ENCODE data around the gene MECP2.

MECP2 gene

DNA sequence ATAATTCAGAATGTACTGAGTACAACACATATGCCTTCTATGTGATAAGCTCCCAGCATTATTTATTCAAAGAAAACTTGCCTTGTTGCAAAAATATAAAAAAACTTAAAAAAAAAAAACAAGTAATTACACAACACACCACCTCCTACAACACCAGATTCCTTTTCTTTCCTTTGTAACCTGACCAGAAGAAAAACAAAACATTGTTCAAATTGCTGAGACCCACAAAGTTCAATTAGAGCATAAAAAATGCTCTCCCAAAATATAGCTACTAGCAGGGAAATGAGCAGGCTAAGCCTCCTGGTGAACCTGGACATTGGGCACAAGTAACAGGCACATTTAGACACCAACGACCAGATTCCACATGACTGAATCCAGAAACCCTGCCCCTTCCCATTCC lies 38.3 kb downstream of the MECP2 start:
- TF ChIP-seq, protein P1, sequence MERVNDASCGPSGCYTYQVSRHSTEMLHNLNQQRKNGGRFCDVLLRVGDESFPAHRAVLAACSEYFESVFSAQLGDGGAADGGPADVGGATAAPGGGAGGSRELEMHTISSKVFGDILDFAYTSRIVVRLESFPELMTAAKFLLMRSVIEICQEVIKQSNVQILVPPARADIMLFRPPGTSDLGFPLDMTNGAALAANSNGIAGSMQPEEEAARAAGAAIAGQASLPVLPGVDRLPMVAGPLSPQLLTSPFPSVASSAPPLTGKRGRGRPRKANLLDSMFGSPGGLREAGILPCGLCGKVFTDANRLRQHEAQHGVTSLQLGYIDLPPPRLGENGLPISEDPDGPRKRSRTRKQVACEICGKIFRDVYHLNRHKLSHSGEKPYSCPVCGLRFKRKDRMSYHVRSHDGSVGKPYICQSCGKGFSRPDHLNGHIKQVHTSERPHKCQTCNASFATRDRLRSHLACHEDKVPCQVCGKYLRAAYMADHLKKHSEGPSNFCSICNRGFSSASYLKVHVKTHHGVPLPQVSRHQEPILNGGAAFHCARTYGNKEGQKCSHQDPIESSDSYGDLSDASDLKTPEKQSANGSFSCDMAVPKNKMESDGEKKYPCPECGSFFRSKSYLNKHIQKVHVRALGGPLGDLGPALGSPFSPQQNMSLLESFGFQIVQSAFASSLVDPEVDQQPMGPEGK (CRISPR knock-in tag; IDR thresholded peaks at IDR 0.05; ENCODE audit: borderline replicate concordance) = no peak
- TF ChIP-seq ZNF565 (CRISPR knock-in tag; conservative IDR thresholded peaks at IDR 0.05; ENCODE audit: low read depth) (no peak), GLIS3 (CRISPR knock-in tag; IDR thresholded peaks at IDR 0.05) (no peak), CSDC2 (CRISPR knock-in tag; IDR thresholded peaks at IDR 0.05) (no peak), ZNF8 (CRISPR knock-in tag; IDR thresholded peaks at IDR 0.05) (no peak), ZC3H10 (CRISPR knock-in tag; IDR thresholded peaks at IDR 0.05) (no peak), ESRRG (CRISPR knock-in tag; IDR thresholded peaks at IDR 0.05) (no peak), TOX (CRISPR knock-in tag; IDR thresholded peaks at IDR 0.05; ENCODE audit: borderline replicate concordance) (no peak), ZNF70 (CRISPR knock-in tag; IDR thresholded peaks at IDR 0.05) (no peak), ISL1 (CRISPR knock-in tag; IDR thresholded peaks at IDR 0.05) (no peak), PPARA (CRISPR knock-in tag; IDR thresholded peaks at IDR 0.05; ENCODE audit: borderline replicate concordance) (no peak), OSR1 (CRISPR knock-in tag; IDR thresholded peaks at IDR 0.05) (no peak), BACH2 (CRISPR knock-in tag; IDR thresholded peaks at IDR 0.05; ENCODE audit: borderline replicate concordance) (no peak), SNAI2 (CRISPR knock-in tag; IDR thresholded peaks at IDR 0.05) (no peak), TCF4 (CRISPR knock-in tag; IDR thresholded peaks at IDR 0.05; ENCODE audit: borderline replicate concordance) (no peak)
- TF ChIP-seq, protein P2, sequence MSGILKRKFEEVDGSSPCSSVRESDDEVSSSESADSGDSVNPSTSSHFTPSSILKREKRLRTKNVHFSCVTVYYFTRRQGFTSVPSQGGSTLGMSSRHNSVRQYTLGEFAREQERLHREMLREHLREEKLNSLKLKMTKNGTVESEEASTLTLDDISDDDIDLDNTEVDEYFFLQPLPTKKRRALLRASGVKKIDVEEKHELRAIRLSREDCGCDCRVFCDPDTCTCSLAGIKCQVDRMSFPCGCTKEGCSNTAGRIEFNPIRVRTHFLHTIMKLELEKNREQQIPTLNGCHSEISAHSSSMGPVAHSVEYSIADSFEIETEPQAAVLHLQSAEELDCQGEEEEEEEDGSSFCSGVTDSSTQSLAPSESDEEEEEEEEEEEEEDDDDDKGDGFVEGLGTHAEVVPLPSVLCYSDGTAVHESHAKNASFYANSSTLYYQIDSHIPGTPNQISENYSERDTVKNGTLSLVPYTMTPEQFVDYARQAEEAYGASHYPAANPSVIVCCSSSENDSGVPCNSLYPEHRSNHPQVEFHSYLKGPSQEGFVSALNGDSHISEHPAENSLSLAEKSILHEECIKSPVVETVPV (CRISPR knock-in tag; IDR thresholded peaks at IDR 0.05) = no peak
- TF ChIP-seq, protein P3, sequence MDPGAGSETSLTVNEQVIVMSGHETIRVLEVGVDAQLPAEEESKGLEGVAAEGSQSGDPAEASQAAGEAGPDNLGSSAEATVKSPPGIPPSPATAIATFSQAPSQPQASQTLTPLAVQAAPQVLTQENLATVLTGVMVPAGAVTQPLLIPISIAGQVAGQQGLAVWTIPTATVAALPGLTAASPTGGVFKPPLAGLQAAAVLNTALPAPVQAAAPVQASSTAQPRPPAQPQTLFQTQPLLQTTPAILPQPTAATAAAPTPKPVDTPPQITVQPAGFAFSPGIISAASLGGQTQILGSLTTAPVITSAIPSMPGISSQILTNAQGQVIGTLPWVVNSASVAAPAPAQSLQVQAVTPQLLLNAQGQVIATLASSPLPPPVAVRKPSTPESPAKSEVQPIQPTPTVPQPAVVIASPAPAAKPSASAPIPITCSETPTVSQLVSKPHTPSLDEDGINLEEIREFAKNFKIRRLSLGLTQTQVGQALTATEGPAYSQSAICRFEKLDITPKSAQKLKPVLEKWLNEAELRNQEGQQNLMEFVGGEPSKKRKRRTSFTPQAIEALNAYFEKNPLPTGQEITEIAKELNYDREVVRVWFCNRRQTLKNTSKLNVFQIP (CRISPR knock-in tag; IDR thresholded peaks at IDR 0.05; ENCODE audit: borderline replicate concordance, low read depth) = no peak
- TF ChIP-seq, protein P4, sequence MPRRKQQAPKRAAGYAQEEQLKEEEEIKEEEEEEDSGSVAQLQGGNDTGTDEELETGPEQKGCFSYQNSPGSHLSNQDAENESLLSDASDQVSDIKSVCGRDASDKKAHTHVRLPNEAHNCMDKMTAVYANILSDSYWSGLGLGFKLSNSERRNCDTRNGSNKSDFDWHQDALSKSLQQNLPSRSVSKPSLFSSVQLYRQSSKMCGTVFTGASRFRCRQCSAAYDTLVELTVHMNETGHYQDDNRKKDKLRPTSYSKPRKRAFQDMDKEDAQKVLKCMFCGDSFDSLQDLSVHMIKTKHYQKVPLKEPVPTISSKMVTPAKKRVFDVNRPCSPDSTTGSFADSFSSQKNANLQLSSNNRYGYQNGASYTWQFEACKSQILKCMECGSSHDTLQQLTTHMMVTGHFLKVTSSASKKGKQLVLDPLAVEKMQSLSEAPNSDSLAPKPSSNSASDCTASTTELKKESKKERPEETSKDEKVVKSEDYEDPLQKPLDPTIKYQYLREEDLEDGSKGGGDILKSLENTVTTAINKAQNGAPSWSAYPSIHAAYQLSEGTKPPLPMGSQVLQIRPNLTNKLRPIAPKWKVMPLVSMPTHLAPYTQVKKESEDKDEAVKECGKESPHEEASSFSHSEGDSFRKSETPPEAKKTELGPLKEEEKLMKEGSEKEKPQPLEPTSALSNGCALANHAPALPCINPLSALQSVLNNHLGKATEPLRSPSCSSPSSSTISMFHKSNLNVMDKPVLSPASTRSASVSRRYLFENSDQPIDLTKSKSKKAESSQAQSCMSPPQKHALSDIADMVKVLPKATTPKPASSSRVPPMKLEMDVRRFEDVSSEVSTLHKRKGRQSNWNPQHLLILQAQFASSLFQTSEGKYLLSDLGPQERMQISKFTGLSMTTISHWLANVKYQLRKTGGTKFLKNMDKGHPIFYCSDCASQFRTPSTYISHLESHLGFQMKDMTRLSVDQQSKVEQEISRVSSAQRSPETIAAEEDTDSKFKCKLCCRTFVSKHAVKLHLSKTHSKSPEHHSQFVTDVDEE (CRISPR knock-in tag; IDR thresholded peaks at IDR 0.05) = no peak
- TF ChIP-seq, protein P5, sequence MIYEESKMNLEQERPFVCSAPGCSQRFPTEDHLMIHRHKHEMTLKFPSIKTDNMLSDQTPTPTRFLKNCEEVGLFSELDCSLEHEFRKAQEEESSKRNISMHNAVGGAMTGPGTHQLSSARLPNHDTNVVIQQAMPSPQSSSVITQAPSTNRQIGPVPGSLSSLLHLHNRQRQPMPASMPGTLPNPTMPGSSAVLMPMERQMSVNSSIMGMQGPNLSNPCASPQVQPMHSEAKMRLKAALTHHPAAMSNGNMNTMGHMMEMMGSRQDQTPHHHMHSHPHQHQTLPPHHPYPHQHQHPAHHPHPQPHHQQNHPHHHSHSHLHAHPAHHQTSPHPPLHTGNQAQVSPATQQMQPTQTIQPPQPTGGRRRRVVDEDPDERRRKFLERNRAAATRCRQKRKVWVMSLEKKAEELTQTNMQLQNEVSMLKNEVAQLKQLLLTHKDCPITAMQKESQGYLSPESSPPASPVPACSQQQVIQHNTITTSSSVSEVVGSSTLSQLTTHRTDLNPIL (CRISPR knock-in tag; IDR thresholded peaks at IDR 0.05; ENCODE audit: low read depth) = no peak
- ATAC-seq = no peak

DNA sequence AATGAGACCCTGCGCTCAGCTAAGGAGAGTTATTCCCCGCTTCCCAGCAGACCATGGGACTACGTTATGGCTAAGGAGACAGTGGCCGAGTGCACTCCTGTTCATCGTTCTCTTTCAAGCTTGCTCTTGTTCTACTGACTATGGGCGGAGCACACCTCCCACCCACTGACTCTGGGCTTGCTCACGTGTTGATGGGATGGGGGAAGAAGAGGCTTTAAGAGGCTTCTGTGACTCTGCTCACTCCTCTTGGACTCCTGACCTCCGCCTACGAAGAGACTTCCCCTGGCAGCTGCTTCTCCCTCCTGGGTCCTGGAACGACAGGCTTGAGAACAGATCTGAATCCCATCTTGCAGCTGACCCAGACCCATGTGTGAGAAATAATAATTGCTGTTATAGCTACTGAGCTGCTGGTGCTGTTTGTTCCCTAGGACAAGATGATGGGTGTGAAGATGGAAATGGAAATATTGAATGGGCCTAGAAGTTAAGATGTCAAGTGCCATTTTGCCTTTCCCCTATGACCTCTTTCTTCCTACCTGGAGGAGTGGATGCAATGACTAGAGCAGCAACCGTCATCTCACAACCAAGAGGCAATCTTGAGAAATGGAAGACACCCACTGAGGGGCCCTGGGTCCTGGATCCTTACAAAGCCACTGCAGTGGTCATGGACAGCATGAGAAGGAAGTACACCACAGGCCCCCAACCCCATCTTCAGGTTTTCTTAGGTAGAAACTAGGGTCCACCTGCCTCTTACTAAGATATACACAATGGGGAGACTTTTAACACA lies 39.1 kb downstream of the MECP2 start:
- TF ChIP-seq ARNTL (CRISPR knock-in tag; IDR thresholded peaks at IDR 0.05; ENCODE audit: borderline replicate concordance, low read depth) (no peak), RARB (CRISPR knock-in tag; IDR thresholded peaks at IDR 0.05) (no peak), OSR1 (CRISPR knock-in tag; IDR thresholded peaks at IDR 0.05) (no peak), CSDC2 (CRISPR knock-in tag; IDR thresholded peaks at IDR 0.05) (no peak), PPARA (CRISPR knock-in tag; IDR thresholded peaks at IDR 0.05; ENCODE audit: borderline replicate concordance) (no peak), ESRRG (CRISPR knock-in tag; IDR thresholded peaks at IDR 0.05) (no peak), ZFP3 (CRISPR knock-in tag; IDR thresholded peaks at IDR 0.05) (no peak)
- TF ChIP-seq, protein P2 (CRISPR knock-in tag; IDR thresholded peaks at IDR 0.05) = no peak
- TF ChIP-seq, protein P4 (CRISPR knock-in tag; IDR thresholded peaks at IDR 0.05) = no peak
- no peak for ATAC-seq

All from SK-N-SH treated with all-trans-retinoic acid at 6 μM for 48 hours (cell line).